Measurements from ENCODE around the gene TMEM178A.

- TF ChIP-seq EZH2 (IDR thresholded peaks at IDR 0.05) = no peak
- TF ChIP-seq POLR2AphosphoS5 (IDR thresholded peaks at IDR 0.05; ENCODE audit: borderline replicate concordance, low read depth, low read length) = no peak
Observed at GRCh38 chr2:39719317-39719716, 53.6 kb downstream of the TMEM178A start.

Data from SK-N-MC (cell line).